SK-N-DZ (cell line): ENCODE measurements around the gene FAM184A.
A peak's percentile ranks its signal among the peaks of the same experiment; 100 is the strongest.

Source experiments
- DNase-seq: peaks from one replicate; pipeline ENCODE4 v3.0.0-alpha.2; 2015; ENCODE audit warnings: low spot score
- small RNA-seq, 2 experiments: library from RNA; depleted of rRNA; stranded (forward); fragments of <200 nt; gene quantifications; one replicate each; pipeline ENCODE3, GENCODE V24; 2014

The FAM184A gene

DNA sequence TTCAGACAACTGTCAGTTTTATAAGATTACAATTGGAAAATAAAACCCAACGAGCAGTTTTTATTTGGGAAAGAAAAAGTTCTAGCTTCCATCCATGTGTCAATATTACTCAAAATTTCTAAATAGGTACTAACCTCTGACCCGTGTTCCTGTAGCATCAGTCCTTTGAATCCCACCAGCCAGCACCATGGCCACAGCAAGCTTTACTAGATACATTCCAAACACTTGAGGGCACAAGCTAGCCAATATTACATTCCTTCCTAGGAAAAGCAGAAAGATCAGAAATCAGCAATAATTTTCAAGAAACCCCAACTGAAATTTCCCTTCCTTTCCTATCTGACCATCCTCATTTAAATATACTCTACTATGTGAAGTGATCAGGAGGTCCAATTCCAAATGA, 165.3 kb downstream of the FAM184A start:
- DNase-seq: no peak

GRCh38 chr6:118912646-118913045, 165.8 kb downstream of the FAM184A start:
- peak; percentile 52 for DNase-seq

Small RNA genes within 50 kb of the gene (small RNA-seq; reads per million reads assigned to genes)
- gene MIR548B (0 to 1.9 reads per million in 2 experiments), gene RF00019 (0 reads per million in 2 experiments)
